ENCODE results near the gene SH3BGRL3. TPM values are rescaled to one million over a fixed set of nuclear protein-coding genes. Genes with fewer than 3 reads are reported as not detected.

The SH3BGRL3 gene
- total RNA-seq, 2 donors from 2014 or later = 79.2 to 137 TPM

DNA sequence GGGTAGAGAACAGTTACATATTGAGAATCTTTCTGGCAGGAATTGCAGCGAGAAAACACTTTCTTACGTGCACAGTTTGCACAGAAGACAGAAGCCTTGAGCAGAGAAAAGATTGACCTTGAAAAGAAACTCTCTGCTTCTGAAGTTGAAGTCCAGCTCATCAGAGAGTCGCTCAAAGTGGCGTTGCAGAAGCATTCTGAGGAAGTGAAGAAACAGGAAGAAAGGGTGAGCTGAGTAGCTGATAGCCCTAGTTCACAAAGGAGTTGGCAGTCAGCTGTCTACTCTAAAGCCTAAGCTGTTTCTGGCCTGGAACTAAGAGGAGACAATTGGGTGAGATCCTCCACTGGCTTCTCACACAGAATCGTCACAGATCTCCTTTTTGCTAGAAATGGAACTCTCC, 20.3 kb upstream of the SH3BGRL3 start:
- TF ChIP-seq, protein P1, sequence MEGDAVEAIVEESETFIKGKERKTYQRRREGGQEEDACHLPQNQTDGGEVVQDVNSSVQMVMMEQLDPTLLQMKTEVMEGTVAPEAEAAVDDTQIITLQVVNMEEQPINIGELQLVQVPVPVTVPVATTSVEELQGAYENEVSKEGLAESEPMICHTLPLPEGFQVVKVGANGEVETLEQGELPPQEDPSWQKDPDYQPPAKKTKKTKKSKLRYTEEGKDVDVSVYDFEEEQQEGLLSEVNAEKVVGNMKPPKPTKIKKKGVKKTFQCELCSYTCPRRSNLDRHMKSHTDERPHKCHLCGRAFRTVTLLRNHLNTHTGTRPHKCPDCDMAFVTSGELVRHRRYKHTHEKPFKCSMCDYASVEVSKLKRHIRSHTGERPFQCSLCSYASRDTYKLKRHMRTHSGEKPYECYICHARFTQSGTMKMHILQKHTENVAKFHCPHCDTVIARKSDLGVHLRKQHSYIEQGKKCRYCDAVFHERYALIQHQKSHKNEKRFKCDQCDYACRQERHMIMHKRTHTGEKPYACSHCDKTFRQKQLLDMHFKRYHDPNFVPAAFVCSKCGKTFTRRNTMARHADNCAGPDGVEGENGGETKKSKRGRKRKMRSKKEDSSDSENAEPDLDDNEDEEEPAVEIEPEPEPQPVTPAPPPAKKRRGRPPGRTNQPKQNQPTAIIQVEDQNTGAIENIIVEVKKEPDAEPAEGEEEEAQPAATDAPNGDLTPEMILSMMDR (IDR thresholded peaks at IDR 0.05) = no peak
- no peaks in the 10 kb centered on the region for H3K4me1 ChIP-seq (ENCODE audit: control insufficient read depth in 1 of 2, low read depth in 2 of 2)
- no peak overlapping the region for H3K27ac ChIP-seq
- H3K36me3 ChIP-seq = no peaks in the 10 kb centered on the region
- no peaks in the 10 kb centered on the region for H3K9me3 ChIP-seq
- no peak for ATAC-seq (ENCODE audit: insufficient number of reproducible peaks, low FRiP score, low read depth)
- no peak overlapping the region for H3K4me3 ChIP-seq
- H3K27me3 ChIP-seq (replicated peaks; ENCODE audit: insufficient read depth) = no peaks in the 10 kb centered on the region
- no peak for DNase-seq (ENCODE audit: low spot score)

DNA sequence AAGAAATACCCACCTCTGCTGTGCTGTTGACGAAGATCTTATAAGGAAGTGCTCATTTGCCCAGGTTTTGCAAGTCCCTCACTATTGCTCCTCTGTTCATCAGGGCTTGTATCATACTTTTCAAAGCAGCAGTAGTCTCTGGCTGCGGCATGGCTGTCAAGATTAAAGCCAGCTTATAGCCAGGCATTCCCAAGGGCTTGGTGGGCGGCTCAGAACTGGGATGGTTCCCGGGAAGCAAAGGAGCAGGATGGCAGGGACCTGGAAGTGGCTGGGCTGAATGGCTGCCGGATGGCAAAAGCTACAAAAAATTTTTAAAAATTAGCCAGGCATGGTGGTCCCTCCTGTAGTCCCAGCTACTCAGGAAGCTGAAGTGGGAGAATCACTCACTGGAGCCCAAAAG, 16.7 kb upstream of the SH3BGRL3 start:
- H3K27ac ChIP-seq = no peak overlapping the region
- TF ChIP-seq, protein P1 (IDR thresholded peaks at IDR 0.05) = no peak
- H3K36me3 ChIP-seq = no peaks in the 10 kb centered on the region
- no peaks in the 10 kb centered on the region for H3K9me3 ChIP-seq
- ATAC-seq (ENCODE audit: insufficient number of reproducible peaks, low FRiP score, low read depth) = no peak
- H3K27me3 ChIP-seq (replicated peaks; ENCODE audit: insufficient read depth) = no peaks in the 10 kb centered on the region
- no peaks in the 10 kb centered on the region for H3K4me1 ChIP-seq (ENCODE audit: control insufficient read depth in 1 of 2, low read depth in 2 of 2)
- no peak for DNase-seq (ENCODE audit: low spot score)
- no peak overlapping the region for H3K4me3 ChIP-seq

DNA sequence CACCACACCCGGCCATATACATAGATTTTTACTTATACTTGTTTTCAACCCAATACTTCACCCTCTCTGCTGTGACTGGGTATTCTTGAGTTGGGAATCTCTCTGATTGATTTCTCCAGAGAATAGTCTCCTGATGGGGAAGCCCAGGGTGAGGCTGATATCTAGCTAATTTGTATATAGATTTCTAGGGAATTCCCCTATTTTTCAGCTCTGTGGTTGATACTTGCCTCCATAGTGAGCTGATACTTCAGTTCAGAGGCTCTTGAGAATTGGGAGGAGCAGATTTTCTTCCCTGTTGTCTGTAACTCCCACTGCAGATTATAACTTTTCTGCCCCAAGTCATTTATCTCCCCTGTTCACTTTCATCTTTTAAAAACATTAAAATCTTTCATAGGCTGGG, 14.5 kb upstream of the SH3BGRL3 start:
- H3K27me3 ChIP-seq (replicated peaks; ENCODE audit: insufficient read depth) = no peaks in the 10 kb centered on the region

DNA sequence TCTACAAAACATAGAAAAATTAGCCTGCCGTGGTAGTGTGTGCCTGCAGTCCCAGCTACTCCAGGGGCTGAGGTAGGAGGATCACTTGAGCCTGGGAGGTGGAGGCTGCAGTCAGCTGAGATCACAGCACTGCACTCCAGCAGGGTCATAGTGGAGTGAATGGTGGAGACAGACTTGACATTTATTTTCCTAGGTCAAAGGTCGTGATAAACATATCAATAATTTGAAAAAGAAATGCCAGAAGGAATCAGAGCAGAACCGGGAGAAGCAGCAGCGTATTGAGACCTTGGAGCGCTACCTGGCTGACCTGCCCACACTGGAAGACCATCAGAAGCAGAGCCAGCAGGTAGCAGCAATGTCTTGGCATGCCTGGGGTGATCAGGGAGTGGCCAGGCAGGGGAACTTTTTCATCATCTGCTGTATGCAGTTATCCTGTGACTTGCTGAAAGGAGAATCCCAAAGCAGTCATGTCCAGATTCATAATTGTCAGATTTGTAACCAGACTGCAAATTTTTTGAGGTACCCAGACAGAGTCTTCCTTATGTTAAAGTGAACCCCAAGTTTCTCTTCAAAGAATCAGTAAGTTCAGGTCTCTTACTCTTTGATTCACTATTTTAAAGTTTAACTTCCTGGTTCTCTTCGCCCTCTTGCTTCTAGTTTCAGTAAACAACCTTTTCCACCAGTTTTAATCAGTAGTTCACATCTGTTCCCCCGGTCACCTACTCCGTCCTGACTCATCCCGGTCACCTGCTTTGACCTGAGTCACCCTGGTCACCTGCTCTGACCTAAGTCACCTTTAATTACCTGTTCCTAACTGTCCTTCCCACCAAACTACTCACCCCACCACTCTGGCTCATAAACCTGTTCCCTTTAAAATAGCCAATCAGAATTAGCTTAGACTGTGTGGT, 11.3 kb upstream of the SH3BGRL3 start:
- Histone ChIP-seq H3K27ac (no peak overlapping the region), H3K4me1 (ENCODE audit: control insufficient read depth in 1 of 2, low read depth in 2 of 2) (no peaks in the 10 kb centered on the region), H3K27me3 (replicated peaks; ENCODE audit: insufficient read depth) (no peaks in the 10 kb centered on the region), H3K4me3 (no peak overlapping the region), H3K36me3 (no peaks in the 10 kb centered on the region), H3K9me3 (no peaks in the 10 kb centered on the region)
- no peak for ATAC-seq (ENCODE audit: insufficient number of reproducible peaks, low FRiP score, low read depth)
- no peak for DNase-seq (ENCODE audit: low spot score)
- TF ChIP-seq, protein P1 (IDR thresholded peaks at IDR 0.05) = no peak

More for the DNA sequence above, 14.5 kb upstream of the SH3BGRL3 start:
- Histone ChIP-seq H3K4me1 (ENCODE audit: control insufficient read depth in 1 of 2, low read depth in 2 of 2) (no peaks in the 10 kb centered on the region), H3K4me3 (no peak overlapping the region), H3K9me3 (no peaks in the 10 kb centered on the region), H3K36me3 (no peaks in the 10 kb centered on the region), H3K27ac (no peak overlapping the region)
- TF ChIP-seq, protein P1 (IDR thresholded peaks at IDR 0.05) = no peak
- no peak for DNase-seq (ENCODE audit: low spot score)
- no peak for ATAC-seq (ENCODE audit: insufficient number of reproducible peaks, low FRiP score, low read depth)

DNA sequence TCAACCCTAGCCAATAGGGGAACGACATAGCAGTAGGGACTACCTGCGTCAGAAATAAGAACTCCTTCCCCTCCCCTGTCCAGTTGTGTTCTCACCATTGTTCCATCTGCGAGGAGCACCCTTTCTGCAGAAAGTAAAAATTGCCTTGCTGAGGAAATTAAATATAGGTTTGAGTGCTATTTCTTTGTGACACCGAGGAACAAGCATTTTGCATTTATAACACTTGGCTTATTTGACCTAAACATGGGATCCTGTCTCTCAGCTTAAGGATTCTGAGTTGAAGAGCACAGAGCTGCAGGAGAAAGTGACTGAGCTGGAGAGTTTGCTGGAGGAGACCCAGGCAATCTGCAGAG, 10.7 kb upstream of the SH3BGRL3 start:
- H3K27me3 ChIP-seq (replicated peaks; ENCODE audit: insufficient read depth) = no peaks in the 10 kb centered on the region
- TF ChIP-seq, protein P1 (IDR thresholded peaks at IDR 0.05) = no peak
- DNase-seq (ENCODE audit: low spot score) (no peak), ATAC-seq (ENCODE audit: insufficient number of reproducible peaks, low FRiP score, low read depth) (no peak)
- H3K36me3 ChIP-seq = no peaks in the 10 kb centered on the region
- H3K4me1 ChIP-seq (ENCODE audit: control insufficient read depth in 1 of 2, low read depth in 2 of 2) = no peaks in the 10 kb centered on the region
- no peak overlapping the region for H3K27ac ChIP-seq
- no peak overlapping the region for H3K4me3 ChIP-seq
- H3K9me3 ChIP-seq = no peaks in the 10 kb centered on the region

Data from thoracic aorta (tissue), 2 donors.